ENCODE measurements around the gene FOXC2.

The FOXC2 gene

GRCh38 chr16:86521236-86522197, 45.1 kb upstream of the FOXC2 start:
- in situ Hi-C loops (cut with HindIII; ENCODE audit: low sequenced_read_pairs) = no loop called here
- H3K4me3 ChIP-seq (ENCODE audit: low read depth, low read length) = no peak overlapping the region
- no peak for DNase-seq (ENCODE audit: low read depth, low spot score)

DNA sequence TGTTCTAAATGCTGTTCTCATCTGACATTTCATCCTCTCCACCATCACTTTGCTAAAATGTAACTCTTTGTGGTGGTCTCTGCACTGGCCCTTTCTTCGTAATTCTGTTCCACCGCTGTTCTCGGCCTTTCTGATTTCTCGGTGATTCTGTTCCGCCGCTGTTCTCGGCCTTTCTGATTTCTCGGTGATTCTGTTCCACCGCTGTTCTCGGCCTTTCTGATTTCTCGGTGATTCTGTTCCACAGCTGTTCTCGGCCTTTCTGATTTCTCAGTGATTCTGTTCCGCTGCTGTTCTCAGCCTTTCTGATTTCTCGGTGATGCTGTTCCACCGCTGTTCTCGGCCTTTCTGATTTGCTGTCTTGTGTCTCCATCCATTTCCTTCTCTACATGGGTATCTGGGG, 44.0 kb upstream of the FOXC2 start:
- no peak overlapping the region for H3K4me3 ChIP-seq (ENCODE audit: low read depth, low read length)
- TF ChIP-seq, protein P1, sequence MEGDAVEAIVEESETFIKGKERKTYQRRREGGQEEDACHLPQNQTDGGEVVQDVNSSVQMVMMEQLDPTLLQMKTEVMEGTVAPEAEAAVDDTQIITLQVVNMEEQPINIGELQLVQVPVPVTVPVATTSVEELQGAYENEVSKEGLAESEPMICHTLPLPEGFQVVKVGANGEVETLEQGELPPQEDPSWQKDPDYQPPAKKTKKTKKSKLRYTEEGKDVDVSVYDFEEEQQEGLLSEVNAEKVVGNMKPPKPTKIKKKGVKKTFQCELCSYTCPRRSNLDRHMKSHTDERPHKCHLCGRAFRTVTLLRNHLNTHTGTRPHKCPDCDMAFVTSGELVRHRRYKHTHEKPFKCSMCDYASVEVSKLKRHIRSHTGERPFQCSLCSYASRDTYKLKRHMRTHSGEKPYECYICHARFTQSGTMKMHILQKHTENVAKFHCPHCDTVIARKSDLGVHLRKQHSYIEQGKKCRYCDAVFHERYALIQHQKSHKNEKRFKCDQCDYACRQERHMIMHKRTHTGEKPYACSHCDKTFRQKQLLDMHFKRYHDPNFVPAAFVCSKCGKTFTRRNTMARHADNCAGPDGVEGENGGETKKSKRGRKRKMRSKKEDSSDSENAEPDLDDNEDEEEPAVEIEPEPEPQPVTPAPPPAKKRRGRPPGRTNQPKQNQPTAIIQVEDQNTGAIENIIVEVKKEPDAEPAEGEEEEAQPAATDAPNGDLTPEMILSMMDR (IDR thresholded peaks at IDR 0.05; ENCODE audit: low read depth, low read length) = no peak
- DNase-seq (ENCODE audit: low read depth, low spot score) = no peak
- in situ Hi-C loops (cut with HindIII; ENCODE audit: low sequenced_read_pairs) = no loop called here

More at GRCh38 chr16:86521236-86522197, 45.1 kb upstream of the FOXC2 start:
- TF ChIP-seq, protein P1 (IDR thresholded peaks at IDR 0.05; ENCODE audit: low read depth, low read length) = no peak

DNA sequence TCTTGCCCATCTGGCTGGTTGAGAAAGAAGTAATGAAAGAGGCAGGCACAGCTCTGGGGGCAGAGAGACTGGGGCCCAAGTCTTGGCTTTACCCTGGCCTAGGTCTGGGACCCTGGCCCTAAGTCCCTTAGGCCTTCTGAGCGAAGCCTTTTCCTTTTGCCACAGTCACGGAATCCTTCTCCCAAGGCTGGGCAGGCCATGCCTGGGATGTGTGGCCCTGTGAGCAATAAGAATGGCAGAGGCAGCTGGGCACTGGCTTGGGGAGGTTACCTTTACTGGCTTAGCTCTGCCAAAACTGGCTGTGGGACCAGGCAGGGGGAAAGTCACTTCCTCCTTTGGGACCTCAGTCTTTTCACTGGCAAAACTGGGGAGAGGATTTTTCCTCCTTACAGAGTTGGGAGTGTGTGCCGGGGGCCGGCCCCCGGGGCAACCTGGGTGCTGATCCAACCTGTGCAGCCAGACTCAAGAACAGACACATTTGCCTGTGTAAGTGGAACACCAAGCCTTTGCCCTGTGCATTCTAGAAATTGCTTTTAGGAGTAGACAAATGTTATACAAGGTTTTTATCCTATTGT, 43.4 kb upstream of the FOXC2 start:
- DNase-seq (ENCODE audit: low read depth, low spot score) = no peak
- TF ChIP-seq, protein P1 (IDR thresholded peaks at IDR 0.05; ENCODE audit: low read depth, low read length) = no peak
- in situ Hi-C loops (cut with HindIII; ENCODE audit: low sequenced_read_pairs) = no loop called here
- no peak overlapping the region for H3K4me3 ChIP-seq (ENCODE audit: low read depth, low read length)

DNA sequence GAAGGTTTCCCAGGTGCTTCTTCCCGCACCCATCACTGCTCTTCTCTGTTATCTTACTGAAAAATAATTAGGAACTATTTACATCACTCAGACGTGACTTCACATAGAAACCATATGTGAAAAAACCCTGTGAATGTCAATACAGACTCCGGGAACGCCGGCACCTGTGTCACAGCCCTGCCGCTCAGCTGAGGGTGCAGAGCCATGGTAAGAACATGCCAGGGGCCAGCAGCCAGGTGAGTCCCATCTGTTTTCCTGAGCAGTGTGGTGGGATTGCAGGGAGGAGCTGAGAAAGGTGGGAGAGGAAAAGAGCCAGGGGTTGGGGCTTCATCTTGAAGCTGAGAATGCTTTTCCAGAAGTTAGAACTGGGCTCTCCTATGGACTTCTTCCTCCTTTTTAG, 42.6 kb upstream of the FOXC2 start:
- TF ChIP-seq, protein P1 (IDR thresholded peaks at IDR 0.05; ENCODE audit: low read depth, low read length) = no peak
- no peak overlapping the region for H3K4me3 ChIP-seq (ENCODE audit: low read depth, low read length)
- in situ Hi-C loops (cut with HindIII; ENCODE audit: low sequenced_read_pairs) = no loop called here
- DNase-seq (ENCODE audit: low read depth, low spot score) = no peak

DNA sequence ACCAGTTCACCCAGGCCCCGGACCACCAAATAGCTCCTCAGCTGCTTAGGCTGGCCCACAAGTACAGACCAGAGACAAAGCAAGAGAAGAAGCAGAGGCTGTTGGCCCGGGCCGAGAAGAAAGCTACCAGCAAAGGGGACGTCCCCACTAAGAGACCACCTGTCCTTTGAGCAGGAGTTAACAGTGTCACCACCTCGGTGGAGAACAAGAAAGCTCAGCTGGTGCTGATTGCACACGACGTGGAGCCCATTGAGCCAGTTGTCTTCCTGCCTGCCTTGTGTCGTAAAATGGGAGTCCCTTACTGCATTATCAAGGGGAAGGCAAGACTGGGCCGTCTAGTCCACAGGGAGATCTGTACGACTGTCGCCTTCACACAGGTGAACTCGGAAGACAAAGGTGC, 40.9 kb upstream of the FOXC2 start:
- no peak for DNase-seq (ENCODE audit: low read depth, low spot score)
- in situ Hi-C loops (cut with HindIII; ENCODE audit: low sequenced_read_pairs) = no loop called here
- TF ChIP-seq, protein P1 (IDR thresholded peaks at IDR 0.05; ENCODE audit: low read depth, low read length) = no peak
- no peak overlapping the region for H3K4me3 ChIP-seq (ENCODE audit: low read depth, low read length)

DNA sequence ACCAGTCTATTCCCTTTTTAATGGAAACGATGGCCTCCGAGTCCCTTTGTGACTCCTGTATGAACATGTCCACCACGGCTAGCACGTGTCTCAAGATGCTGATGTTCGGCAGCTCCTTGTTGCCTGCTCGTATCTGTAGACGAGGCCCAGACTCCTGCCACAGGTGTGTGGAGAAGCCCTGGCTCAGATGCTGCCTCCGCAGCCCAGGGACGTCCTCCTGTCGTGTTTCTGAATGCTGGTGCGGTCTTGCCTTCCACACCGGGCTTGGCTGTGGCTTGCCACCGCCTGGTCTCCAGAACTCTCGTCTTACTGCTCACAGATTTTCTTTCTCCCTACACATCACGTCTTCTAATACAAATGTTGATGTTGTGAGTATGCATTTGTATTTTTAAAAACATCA, 39.3 kb upstream of the FOXC2 start:
- in situ Hi-C loops (cut with HindIII; ENCODE audit: low sequenced_read_pairs) = no loop called here

More for the DNA sequence above, 39.3 kb upstream of the FOXC2 start:
- H3K4me3 ChIP-seq (ENCODE audit: low read depth, low read length) = no peak overlapping the region
- TF ChIP-seq, protein P1 (IDR thresholded peaks at IDR 0.05; ENCODE audit: low read depth, low read length) = no peak
- DNase-seq (ENCODE audit: low read depth, low spot score) = no peak
